Hematopoietic multipotent progenitor cell (in vitro differentiated cells): ENCODE results near the gene LTK. TPM values are rescaled to one million over a fixed set of nuclear protein-coding genes. Genes with fewer than 3 reads are reported as not detected.

Source experiments
- DNase-seq, 3 donors: peaks; one replicate each; pipeline ENCODE4 v3.0.0-alpha.2; 2011 to 2015; ENCODE audit warnings: low read depth in 2 of 3, low spot score in 2 of 3
- total RNA-seq: library from RNA; depleted of rRNA; stranded (reverse); fragments of >200 nt; gene quantifications from one replicate; pipeline ENCODE4 v1.2.3, GENCODE V29; 2012

LTK gene
- 1.6 TPM for total RNA-seq

- peak in 1 of 3 donors; percentile 49 for DNase-seq
Observed at GRCh38 chr15:41513506-41514227, at the start of gene LTK. Gene LTK, minus strand, starts transcription at chr15:41513827. Its CDS starts 118 bp downstream, at chr15:41513709.

DNA sequence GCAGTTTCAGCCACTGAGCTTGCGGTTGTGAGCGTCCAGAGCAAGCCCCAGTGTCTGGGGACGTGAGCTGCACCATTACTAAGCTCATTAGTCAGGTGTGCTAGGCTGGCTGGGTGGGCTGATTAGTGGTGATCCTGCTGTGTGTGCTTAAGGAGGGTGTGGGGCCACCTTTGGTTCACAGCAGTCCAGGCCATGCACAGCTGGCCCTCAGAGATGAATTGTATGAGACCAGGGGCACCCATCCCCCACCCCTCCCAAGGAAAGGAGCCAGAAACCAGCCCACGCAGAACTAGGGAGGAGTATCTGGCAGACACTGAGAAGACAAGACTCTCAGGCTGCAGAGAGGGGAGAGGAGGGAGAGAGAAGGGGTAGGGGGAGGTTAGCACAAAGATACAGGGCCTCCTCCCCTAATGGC, 49.2 kb upstream of the LTK start:
- DNase-seq, result no peak

- no peak for DNase-seq
Observed at GRCh38 chr15:41562244-41562643, 48.6 kb upstream of the LTK start.

DNA sequence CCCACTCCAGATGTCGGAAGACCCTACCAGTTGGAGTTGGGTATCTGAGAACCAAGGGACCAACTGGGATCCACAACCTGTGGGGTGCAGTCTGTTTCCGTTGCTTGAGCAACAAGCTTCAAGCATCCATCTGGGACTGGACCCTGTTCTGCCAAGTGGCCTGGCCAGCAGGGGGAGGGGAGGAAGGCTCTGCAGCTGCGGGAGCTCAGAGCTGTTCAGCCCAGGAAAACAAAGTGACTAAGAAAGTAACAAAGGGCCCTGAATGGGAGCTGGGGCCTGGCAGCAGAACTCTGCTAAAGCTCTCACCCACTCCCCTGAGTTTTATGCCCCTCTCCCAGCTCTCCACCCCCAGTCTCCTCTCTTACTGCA, 48.1 kb upstream of the LTK start:
- no peak for DNase-seq

- no peak for DNase-seq
Observed at GRCh38 chr15:41561104-41561776, 47.6 kb upstream of the LTK start.

GRCh38 chr15:41560572-41560874, 46.9 kb upstream of the LTK start:
- no peak for DNase-seq

DNA sequence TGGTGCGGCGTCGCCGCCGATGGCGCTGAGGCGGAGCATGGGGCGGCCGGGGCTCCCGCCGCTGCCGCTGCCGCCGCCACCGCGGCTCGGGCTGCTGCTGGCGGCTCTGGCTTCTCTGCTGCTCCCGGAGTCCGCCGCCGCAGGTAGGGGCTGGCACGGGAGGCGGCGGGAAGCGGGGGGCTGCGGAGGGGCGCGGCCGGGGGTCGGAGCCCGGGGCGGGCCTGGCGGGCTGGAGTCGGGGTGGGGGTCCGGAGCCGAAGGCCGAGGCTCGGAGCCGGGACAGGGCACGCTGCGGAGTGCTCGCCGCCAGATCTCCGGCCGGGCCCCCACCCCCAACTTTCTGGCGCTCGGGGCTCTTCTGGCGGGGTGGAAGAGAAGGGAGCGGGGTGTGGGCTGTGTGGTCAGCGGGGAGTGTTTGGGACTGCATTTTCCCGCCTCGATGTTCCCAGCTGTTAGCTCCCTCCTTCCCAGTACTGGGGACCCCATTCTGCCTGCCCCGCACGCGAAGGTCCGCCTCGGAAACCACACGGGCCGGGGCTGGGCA, 45.7 kb upstream of the LTK start:
- peak in 1 of 3 donors; percentile 35 for DNase-seq

GRCh38 chr15:41558400-41559238, 45.0 kb upstream of the LTK start, which contains the start of gene TYRO3:
Gene TYRO3, plus strand, starts transcription at chr15:41559212. Its CDS starts 46 bp downstream, at chr15:41559258.
- peak; percentile 38 to 71 (median 47) for DNase-seq

GRCh38 chr15:41557673-41558399, 44.2 kb upstream of the LTK start:
- DNase-seq, result peak; percentile 54 to 88 (median 84)

- no peak for DNase-seq
Observed at GRCh38 chr15:41556677-41557076, 43.0 kb upstream of the LTK start.

- no peak for DNase-seq
Observed at GRCh38 chr15:41554915-41555314, 41.3 kb upstream of the LTK start.

DNA sequence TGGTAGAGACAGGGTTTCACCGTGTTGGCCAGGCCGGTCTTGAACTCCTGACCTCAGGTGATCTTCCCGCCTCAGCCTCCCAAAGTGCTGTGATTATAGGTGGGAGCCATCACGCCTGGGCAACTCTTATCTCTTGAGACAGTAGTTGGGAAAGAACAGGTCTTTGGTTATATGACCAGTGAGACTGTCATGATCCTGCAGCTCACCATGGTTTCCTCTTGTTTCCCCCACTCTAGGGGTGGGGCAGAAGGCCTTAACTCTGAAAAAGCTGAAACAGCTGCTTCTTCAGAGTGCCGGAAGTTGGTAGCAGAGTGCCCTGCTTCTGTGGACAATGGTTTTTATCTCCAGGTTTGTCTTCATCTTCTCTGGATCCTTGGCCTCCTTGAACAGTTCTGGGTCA, 40.7 kb upstream of the LTK start:
- DNase-seq, result no peak

DNA sequence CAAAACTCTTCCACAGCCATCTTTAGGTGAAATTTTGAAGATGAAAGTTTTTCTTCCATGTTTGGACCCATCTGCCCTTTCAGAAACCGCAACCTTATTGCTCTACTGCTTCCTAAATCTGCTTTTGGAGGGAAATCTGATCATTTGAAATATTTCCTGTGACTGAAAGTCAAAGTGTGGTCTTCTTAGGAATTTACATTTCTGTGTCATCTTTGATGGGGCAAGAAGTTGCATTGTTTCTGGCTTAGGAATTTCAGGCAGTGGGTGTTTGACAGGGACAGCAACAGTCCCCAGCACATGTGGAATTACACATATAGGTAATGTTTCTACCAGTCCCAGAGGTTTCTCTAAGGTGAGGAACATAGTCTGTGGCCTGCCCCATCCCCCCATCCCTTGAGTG, 40.1 kb upstream of the LTK start:
- no peak for DNase-seq

DNA sequence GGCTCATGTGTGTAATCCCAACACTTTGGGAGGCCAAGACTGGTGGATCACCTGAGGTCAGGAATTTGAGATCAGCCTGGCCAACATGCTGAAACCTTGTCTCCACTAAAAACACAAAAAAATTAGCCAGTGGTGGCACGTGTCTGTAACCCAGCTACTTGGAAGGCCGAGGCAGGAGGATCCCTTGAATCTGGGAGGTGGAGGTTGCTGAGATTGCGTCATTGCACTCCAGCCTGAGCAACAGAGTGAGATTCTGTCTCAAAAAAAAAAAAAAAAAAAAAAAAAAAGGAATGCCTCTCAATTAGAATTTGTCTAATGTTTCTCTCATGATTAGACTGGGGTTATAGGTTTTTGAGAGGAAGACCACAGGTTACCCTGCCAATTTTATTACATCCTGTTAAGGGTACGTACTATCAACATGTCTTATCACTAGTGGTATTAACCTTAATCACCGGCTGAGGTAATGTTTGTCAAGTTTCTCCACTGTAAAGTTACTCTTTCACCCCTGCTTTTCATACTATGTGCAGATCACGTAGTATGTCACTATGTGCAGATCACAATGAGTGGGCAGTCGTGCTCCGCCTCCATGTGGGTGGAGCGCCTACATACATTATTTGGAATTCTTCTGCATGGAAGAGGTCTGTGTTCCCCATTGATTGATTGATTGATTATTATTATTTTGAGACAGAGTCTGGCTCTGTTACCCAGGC, 36.6 kb upstream of the LTK start:
- DNase-seq, result no peak

GRCh38 chr15:41546851-41547786, 33.5 kb upstream of the LTK start:
- no peak for DNase-seq

- no peak for DNase-seq
Observed at GRCh38 chr15:41545218-41545617, 31.6 kb upstream of the LTK start.

DNA sequence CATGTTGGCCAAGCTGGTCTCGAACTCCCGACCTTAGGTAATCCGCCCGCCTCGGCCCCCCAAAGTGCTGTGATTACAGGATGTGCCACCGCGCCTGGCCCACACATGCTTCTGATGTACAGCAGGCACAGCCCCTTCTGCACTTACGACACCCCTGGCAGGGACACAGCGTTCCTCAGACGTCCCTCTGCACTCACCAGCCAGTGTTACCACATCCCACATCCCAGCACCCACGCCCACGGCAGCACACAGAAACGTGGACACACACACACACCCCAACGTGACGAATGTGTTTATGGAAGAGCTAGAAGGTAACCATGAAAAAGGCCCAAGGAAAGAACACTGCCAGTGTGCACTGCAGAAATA, 31.0 kb upstream of the LTK start:
- no peak for DNase-seq

GRCh38 chr15:41543521-41543870, 29.9 kb upstream of the LTK start:
- no peak for DNase-seq

GRCh38 chr15:41536866-41537265, 23.2 kb upstream of the LTK start:
- DNase-seq, result no peak
